Omental fat pad (tissue), 4 donors: Measurements from ENCODE around the gene PPFIBP2. TPM values are rescaled to one million over a fixed set of nuclear protein-coding genes. Genes with fewer than 3 reads are reported as not detected.
A peak's percentile ranks its signal among the peaks of the same experiment; 100 is the strongest.

Experiments
- ATAC-seq: fragments of 150-250 bp; one replicate; pipeline ENCODE4 v1.9.1; 2016; ENCODE audit warnings: mild to moderate bottlenecking, moderate library complexity; ENCODE audit not compliant: low FRiP score
- DNase-seq: peaks from one replicate; pipeline ENCODE4 v3.0.0-alpha.2; 2019; ENCODE audit warnings: low spot score
- CTCF ChIP-seq, 3 donors: fragments of 450-650 bp; IDR thresholded peaks; one replicate each; pipeline ENCODE4 v1.5.1; 2016 to 2017; ENCODE audit warnings: antibody characterized with exemption in 3 of 3, mild to moderate bottlenecking in 3 of 3, moderate library complexity in 2 of 3
- total RNA-seq, 4 donors: library from RNA; depleted of rRNA; stranded (reverse); fragments of >200 nt; gene quantifications; one replicate each; pipeline ENCODE4 v1.1.0, GENCODE V29; 2016

Gene PPFIBP2
- total RNA-seq, 4 donors from 2014 or later, result 16.3 to 47.8 (median 24.2) TPM

GRCh38 chr11:7575841-7576725, 62.3 kb downstream of the PPFIBP2 start:
- TF ChIP-seq CTCF (IDR thresholded peaks at IDR 0.05), result no peak
- ATAC-seq (peak; percentile 35), DNase-seq (no peak)

DNA sequence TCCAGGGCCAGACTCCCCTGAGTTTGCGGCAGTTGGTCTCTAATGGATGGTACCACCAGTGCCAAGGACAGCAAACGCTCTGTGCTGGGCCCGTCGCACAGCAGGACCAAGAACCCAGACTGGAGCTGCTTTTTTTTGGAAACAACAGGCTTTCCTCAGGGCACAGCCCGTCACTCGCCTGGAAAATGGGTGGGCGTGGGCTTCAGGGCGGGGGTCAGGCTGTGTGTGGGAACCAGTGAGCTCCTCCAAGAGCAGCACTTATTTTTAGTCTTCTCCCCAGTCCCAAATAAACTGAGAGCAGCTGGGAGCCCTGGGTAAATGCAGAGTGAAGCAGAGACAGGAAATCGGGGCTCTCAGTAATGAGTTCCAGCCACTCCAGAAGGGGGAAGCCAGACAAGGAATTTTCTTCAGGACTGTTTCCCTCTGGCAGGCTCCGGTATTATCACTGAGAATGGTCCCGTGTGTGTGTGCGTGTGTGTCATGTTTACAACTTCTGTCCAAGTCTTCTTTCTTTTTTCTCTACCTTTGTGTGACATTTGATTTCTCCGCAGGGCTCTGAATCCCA, 63.0 kb downstream of the PPFIBP2 start:
- ATAC-seq (no peak), DNase-seq (no peak)
- no peak for TF ChIP-seq CTCF (IDR thresholded peaks at IDR 0.05)

DNA sequence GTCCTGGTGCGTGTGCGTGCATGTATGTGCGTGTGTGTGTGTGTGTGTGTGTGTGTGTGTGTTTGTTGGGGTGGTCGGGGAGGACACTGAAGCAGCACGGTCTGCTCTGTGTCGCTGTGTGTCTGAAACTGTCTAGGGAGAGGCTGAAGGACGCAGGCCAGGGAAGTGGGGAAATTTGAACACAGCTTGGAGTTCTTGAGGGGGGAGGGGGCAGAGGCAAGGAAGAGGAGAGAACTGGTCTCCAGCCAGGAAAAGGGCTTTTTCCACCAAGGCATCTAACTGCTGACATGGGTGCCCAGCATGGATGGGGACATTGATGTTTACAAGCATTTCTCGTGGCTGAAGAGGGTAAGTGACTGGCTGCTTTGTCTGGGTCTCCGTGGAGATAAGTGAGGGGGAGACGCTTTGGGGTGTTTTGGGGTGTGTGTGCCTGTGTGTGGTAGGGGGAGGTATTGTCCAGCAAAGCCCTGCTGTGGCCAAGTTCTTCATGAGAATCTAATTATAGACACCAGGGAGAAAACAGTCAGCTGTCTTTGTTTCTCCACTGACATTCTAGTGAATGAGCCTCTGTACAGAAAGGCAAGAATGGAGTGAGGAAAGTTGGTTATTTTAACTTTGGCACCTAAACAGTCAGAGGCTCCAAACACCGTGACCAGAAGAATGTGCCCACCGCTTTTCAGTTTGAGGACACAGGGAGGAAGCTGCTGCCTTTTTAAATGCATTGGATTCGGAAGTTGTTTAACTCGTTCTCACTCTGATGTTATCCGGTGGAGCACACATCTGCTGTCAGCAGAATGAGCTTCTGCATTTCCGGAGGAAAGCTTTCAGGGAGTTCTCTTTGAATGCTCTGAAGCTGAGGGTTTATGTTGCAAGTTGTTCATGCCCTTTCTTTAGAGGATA, 63.7 kb downstream of the PPFIBP2 start:
- peak; percentile 25 for ATAC-seq
- TF ChIP-seq CTCF (IDR thresholded peaks at IDR 0.05), result no peak
- no peak for DNase-seq

DNA sequence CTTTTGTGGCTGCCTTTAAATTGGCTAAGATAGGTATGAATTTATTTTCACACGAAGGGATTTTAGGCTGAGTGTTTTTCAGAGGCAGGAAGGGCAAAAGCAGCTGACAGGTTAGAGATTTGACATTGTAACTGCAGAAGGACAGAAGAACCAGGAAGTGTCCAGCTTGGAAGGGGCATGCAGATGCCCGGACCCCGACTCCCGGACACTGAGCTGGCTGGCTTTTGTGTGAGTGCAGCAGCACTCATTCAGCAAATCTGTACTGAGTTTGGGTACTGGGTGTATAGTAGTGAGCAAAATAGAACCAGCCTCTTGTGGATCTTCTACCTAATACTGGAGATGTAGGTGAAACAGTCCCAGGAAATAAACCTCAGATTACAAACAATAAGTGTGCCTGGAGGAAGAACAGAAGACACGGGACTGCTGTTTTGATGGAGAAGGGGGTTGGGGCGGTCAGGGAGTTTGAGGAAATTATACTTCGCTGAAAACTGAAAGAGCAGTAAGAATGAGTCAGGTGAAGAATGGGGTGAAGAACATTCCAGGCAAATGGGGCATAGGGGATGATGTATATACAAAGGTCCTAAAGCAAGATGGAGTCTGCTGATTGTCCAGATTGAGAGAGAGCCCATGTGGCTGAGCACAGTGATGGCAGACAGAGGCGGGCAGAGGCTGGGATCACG, 64.6 kb downstream of the PPFIBP2 start:
- TF ChIP-seq CTCF (IDR thresholded peaks at IDR 0.05), result no peak
- DNase-seq (no peak), ATAC-seq (no peak)

DNA sequence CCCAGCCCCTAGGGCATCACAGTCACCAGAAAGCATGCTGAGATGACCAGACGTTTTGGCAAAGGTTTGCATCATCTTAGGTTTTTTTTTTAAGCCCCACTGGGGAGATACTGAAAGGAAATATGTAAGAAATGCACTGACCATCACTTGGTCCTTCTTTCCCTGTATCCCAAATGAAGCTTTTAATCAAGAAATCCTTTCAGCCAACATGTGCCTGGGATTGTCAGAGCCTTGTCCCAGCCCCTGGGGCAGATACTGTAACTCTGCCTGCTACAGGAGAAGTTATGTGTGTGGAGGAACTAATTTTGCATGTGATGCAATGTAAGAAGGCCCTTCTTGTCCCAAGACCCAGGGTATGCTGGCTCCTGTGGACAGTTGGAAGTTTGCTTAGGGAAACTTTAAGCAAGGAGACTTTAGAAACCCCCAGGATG, 65.6 kb downstream of the PPFIBP2 start:
- DNase-seq (no peak), ATAC-seq (no peak)
- no peak for TF ChIP-seq CTCF (IDR thresholded peaks at IDR 0.05)

- DNase-seq (no peak), ATAC-seq (no peak)
- no peak for TF ChIP-seq CTCF (IDR thresholded peaks at IDR 0.05)
These were observed 67.3 kb downstream of the PPFIBP2 start for GRCh38 chr11:7581021-7581590.
